ENCODE measurements around the gene ZNF790.
"Not testable (repeated sequence)": the region's sequence is repeated elsewhere in the genome, so short reads cannot be mapped to it uniquely, and the experiment has no call there.

Gene ZNF790

DNA sequence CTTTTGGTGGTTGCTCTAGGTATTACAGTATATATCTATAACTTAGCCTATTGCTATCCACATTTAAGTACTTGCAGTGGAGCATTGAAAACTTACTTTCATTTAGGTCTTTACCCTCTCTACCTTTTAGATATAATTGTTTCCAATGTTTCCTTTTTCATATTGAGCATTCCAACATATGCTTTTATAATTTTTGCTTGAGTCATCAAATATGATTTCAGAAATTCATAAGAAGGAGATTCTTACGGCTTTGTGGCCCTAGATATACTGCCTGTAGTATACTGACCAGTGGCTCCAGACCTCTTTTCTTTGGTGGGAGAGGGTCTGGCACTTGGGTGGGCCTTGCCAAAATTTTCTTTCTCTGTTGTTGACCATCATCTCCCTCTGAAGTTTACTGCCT lies 32.8 kb downstream of the ZNF790 start:
- Histone ChIP-seq H3K4me3 (replicated peaks; ENCODE audit: insufficient read depth, low read length) (no peak overlapping the region), H3K27me3 (ENCODE audit: insufficient read depth, poor library complexity, severe bottlenecking) (no peaks in the 10 kb centered on the region), H3K27ac (replicated peaks) (no peak overlapping the region)
- TF ChIP-seq POLR2AphosphoS5 (IDR thresholded peaks at IDR 0.05; ENCODE audit: low read depth) (no peak), SPI1 (IDR thresholded peaks at IDR 0.05; ENCODE audit: borderline replicate concordance, low read depth) (no peak), GABPA (IDR thresholded peaks at IDR 0.05; ENCODE audit: low read depth) (no peak), REST (IDR thresholded peaks at IDR 0.05; ENCODE audit: insufficient replicate concordance, low read depth) (no peak)
- TF ChIP-seq, protein P1, sequence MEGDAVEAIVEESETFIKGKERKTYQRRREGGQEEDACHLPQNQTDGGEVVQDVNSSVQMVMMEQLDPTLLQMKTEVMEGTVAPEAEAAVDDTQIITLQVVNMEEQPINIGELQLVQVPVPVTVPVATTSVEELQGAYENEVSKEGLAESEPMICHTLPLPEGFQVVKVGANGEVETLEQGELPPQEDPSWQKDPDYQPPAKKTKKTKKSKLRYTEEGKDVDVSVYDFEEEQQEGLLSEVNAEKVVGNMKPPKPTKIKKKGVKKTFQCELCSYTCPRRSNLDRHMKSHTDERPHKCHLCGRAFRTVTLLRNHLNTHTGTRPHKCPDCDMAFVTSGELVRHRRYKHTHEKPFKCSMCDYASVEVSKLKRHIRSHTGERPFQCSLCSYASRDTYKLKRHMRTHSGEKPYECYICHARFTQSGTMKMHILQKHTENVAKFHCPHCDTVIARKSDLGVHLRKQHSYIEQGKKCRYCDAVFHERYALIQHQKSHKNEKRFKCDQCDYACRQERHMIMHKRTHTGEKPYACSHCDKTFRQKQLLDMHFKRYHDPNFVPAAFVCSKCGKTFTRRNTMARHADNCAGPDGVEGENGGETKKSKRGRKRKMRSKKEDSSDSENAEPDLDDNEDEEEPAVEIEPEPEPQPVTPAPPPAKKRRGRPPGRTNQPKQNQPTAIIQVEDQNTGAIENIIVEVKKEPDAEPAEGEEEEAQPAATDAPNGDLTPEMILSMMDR (IDR thresholded peaks at IDR 0.05; ENCODE audit: insufficient read depth, low read length) = no peak
- no peak for DNase-seq (ENCODE audit: low read depth in 1 of 2, low spot score in 1 of 2)

GRCh38 chr19:36797786-36798108 lies 40.4 kb downstream of the ZNF790 start:
- peak overlapping the region; percentile 88 for H3K4me3 ChIP-seq (replicated peaks; ENCODE audit: insufficient read depth, low read length)
- H3K27ac ChIP-seq (replicated peaks) = peak overlapping the region; percentile 81
- no peaks in the 10 kb centered on the region for H3K27me3 ChIP-seq (ENCODE audit: insufficient read depth, poor library complexity, severe bottlenecking)
- peak; percentile 9 for TF ChIP-seq REST (IDR thresholded peaks at IDR 0.05; ENCODE audit: insufficient replicate concordance, low read depth)
- TF ChIP-seq, protein P1 (IDR thresholded peaks at IDR 0.05; ENCODE audit: insufficient read depth, low read length) = no peak
- no peak for DNase-seq (ENCODE audit: low read depth in 1 of 2, low spot score in 1 of 2)

- Histone ChIP-seq H3K27me3 (ENCODE audit: insufficient read depth, poor library complexity, severe bottlenecking) (no peaks in the 10 kb centered on the region), H3K27ac (replicated peaks) (peak overlapping the region; percentile 81), H3K4me3 (replicated peaks; ENCODE audit: insufficient read depth, low read length) (peak overlapping the region; percentile 88)
- no peak for TF ChIP-seq POLR2AphosphoS5 (IDR thresholded peaks at IDR 0.05; ENCODE audit: low read depth)
- no peak for TF ChIP-seq GABPA (IDR thresholded peaks at IDR 0.05; ENCODE audit: low read depth)
- TF ChIP-seq, protein P1 (IDR thresholded peaks at IDR 0.05; ENCODE audit: insufficient read depth, low read length) = no peak
- no peak for TF ChIP-seq SPI1 (IDR thresholded peaks at IDR 0.05; ENCODE audit: borderline replicate concordance, low read depth)
- no peak for TF ChIP-seq REST (IDR thresholded peaks at IDR 0.05; ENCODE audit: insufficient replicate concordance, low read depth)
- no peak for DNase-seq (ENCODE audit: low read depth in 1 of 2, low spot score in 1 of 2)
Measured at GRCh38 chr19:36796714-36796992, 41.5 kb downstream of the ZNF790 start.

DNA sequence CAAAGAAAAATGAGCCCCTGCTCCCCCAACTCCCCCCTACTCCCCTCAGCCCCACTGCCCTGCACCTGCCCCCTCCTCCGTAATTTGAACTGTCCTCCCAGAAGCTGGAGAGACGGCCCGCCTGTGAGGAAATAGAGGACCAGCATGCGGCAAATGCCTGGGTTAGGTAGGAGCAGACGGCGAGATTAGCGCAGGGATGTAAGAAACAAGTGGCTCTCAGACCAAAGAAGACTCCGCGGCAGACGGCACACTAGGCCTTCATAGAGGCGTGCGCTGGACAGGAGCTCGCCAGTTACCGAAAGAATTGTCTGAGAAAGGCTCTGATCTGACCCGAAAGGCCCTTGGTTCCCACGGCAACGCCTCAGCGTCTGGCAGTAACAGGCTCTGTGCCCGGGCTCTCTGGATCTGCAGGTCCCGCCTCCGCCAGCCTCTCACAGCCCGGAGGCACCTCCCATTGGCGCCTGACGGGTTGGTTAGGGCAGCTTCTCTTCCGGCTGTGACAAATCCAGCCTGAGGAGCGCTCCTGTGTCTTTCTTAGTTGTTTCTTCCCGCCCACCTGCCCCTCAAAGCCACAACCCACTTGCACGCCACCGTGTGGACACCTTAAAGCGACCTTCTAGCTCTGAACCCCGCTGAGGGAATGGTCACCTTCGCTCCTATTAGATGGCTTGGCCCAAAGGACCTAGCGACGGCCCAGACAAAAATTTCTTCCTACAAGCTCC lies 46.6 kb downstream of the ZNF790 start:
- not testable (repeated sequence) for DNase-seq (ENCODE audit: low read depth in 1 of 2, low spot score in 1 of 2); H3K27ac ChIP-seq (replicated peaks); H3K4me3 ChIP-seq (replicated peaks; ENCODE audit: insufficient read depth, low read length)

More for the DNA sequence above, 46.6 kb downstream of the ZNF790 start:
- not testable (repeated sequence) for H3K27me3 ChIP-seq (ENCODE audit: insufficient read depth, poor library complexity, severe bottlenecking)

Data from HL-60 (cell line).